GM21786 (cell line): ENCODE measurements around the gene KRT17.
"Not testable (repeated sequence)": the region's sequence is repeated elsewhere in the genome, so short reads cannot be mapped to it uniquely, and the experiment has no call there.

Source experiments
- ATAC-seq: cut with Tn5 transposase; IDR thresholded peaks from one replicate; pipeline ENCODE4 v1.9.1; 2021; ENCODE audit not compliant: unreplicated experiment

Gene KRT17

GRCh38 chr17:41635121-41636097 lies 11.0 kb upstream of the KRT17 start:
- no peak for ATAC-seq

GRCh38 chr17:41634639-41635038 lies 10.3 kb upstream of the KRT17 start:
- no peak for ATAC-seq

GRCh38 chr17:41633556-41634199 lies 9.3 kb upstream of the KRT17 start:
- no peak for ATAC-seq

GRCh38 chr17:41632482-41633105 lies 8.2 kb upstream of the KRT17 start:
- no peak for ATAC-seq

- ATAC-seq, result no peak
These were observed 7.5 kb upstream of the KRT17 start for GRCh38 chr17:41631898-41632285.

- ATAC-seq, result no peak
These were observed 6.9 kb upstream of the KRT17 start for GRCh38 chr17:41631025-41631897.

GRCh38 chr17:41629826-41630670 lies 5.7 kb upstream of the KRT17 start:
- ATAC-seq, result no peak

GRCh38 chr17:41629316-41629715 lies 4.9 kb upstream of the KRT17 start:
- no peak for ATAC-seq

- not testable (repeated sequence) for ATAC-seq
These were observed 4.4 kb upstream of the KRT17 start for GRCh38 chr17:41628621-41629255.

GRCh38 chr17:41628073-41628370 lies 3.6 kb upstream of the KRT17 start:
- not testable (repeated sequence) for ATAC-seq

GRCh38 chr17:41627316-41628072 lies 3.1 kb upstream of the KRT17 start:
- ATAC-seq, result no peak

GRCh38 chr17:41626914-41627295 lies 2.5 kb upstream of the KRT17 start:
- not testable (repeated sequence) for ATAC-seq

- ATAC-seq, result not testable (repeated sequence)
These were observed 1.9 kb upstream of the KRT17 start for GRCh38 chr17:41626028-41626913.

- ATAC-seq, result no peak
These were observed 1.2 kb upstream of the KRT17 start for GRCh38 chr17:41625602-41626001.

GRCh38 chr17:41623184-41623861 lies 1.1 kb downstream of the KRT17 start:
- not testable (repeated sequence) for ATAC-seq

- ATAC-seq, result not testable (repeated sequence)
These were observed 1.8 kb downstream of the KRT17 start for GRCh38 chr17:41622340-41623183.
